Measurements from ENCODE around the gene SORL1.

SORL1 gene

DNA sequence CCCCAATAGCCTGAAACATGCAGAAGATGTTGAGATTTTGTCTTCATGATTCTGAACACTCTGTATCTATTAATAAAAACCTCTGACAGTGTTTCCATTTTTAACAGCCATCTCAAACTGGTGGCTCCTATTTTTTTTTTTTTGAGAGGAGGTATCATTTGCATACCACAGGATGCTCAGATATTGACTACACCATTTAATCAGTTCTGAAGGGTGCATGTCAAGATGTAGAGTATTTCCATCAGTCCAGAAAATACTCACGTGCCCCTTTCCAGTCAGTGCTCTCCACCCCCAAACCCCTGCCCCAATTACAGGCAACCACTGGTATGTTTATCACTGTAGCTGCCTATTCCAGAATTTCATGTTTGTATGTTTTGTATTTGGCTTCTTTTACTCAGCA lies 85.9 kb downstream of the SORL1 start:
- TF ChIP-seq, protein P1, sequence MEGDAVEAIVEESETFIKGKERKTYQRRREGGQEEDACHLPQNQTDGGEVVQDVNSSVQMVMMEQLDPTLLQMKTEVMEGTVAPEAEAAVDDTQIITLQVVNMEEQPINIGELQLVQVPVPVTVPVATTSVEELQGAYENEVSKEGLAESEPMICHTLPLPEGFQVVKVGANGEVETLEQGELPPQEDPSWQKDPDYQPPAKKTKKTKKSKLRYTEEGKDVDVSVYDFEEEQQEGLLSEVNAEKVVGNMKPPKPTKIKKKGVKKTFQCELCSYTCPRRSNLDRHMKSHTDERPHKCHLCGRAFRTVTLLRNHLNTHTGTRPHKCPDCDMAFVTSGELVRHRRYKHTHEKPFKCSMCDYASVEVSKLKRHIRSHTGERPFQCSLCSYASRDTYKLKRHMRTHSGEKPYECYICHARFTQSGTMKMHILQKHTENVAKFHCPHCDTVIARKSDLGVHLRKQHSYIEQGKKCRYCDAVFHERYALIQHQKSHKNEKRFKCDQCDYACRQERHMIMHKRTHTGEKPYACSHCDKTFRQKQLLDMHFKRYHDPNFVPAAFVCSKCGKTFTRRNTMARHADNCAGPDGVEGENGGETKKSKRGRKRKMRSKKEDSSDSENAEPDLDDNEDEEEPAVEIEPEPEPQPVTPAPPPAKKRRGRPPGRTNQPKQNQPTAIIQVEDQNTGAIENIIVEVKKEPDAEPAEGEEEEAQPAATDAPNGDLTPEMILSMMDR (IDR thresholded peaks at IDR 0.05): no peak
- DNase-seq (ENCODE audit: low spot score): no peak
- H3K27ac ChIP-seq: no peak overlapping the region

DNA sequence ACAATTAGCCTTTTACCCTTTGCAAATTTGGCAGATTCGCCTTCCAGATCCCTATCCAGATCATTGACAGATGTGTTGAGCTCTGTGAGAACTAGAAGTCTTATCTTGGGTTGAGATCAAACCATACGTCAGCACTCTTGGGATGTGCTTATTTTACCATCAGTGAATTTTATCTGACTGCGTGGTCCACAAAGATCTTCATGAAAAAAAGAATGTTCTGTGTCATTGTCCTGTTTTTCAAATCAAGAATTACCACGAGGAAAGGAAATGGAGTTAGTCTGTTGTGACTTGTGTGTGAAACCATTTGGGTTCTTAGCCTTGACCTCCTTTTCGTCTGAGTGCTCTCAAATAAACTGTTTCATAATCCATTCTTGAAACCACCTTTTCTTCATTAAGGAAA lies 86.9 kb downstream of the SORL1 start:
- no peak overlapping the region for H3K4me3 ChIP-seq
- TF ChIP-seq, protein P1 (IDR thresholded peaks at IDR 0.05): no peak
- DNase-seq (ENCODE audit: low spot score): no peak
- H3K27ac ChIP-seq: no peak overlapping the region

More for the DNA sequence above, 85.9 kb downstream of the SORL1 start:
- no peak overlapping the region for H3K4me3 ChIP-seq

DNA sequence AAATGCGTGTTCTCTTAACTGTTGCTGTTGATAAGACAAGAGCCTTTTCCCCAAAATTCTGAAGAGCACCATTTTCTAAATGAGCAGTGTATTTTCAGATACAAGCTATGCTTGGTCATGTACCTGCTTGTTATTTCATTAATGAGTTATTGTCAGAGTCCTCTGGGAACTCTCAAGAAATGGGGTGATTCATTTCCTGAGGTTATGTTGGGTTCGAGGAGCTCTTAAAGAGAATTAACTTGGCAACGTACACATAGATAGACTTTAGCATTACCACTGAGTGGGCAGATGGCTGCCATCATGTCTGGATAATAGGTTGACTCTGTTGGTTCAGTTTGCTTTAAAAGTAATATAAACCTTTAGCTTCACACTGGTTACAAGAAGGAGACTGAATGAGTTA lies 88.5 kb downstream of the SORL1 start:
- TF ChIP-seq, protein P1 (IDR thresholded peaks at IDR 0.05): no peak
- Histone ChIP-seq H3K4me3 (no peak overlapping the region), H3K27ac (no peak overlapping the region)
- no peak for DNase-seq (ENCODE audit: low spot score)

DNA sequence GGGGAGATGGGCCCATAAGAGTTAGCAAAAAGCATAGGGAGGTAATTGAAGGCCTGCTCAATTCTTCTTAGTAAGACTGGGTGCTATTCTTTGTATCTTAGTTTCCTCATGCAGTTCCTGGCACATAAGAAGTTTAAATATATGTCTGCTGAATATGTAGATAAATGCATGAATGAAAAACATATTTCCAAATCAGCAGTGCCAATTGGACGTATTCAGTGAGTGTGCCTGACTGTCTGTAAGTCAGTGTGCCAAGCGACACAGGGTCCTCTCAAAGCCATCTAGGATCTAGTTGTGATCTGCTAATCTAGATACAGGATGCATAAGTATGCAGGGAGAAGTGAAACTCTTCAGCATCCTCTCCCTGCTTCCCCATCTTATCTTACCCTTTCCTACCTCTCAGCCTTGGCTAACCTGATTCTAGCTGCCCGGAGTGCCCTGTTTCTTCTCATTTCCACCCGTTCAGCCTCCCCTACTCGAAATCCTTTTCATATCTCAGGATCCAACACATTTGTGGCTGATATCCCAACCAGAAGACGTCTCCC lies 91.8 kb downstream of the SORL1 start:
- DNase-seq (ENCODE audit: low spot score): no peak
- TF ChIP-seq, protein P1 (IDR thresholded peaks at IDR 0.05): no peak
- H3K27ac ChIP-seq: no peak overlapping the region
- no peak overlapping the region for H3K4me3 ChIP-seq

DNA sequence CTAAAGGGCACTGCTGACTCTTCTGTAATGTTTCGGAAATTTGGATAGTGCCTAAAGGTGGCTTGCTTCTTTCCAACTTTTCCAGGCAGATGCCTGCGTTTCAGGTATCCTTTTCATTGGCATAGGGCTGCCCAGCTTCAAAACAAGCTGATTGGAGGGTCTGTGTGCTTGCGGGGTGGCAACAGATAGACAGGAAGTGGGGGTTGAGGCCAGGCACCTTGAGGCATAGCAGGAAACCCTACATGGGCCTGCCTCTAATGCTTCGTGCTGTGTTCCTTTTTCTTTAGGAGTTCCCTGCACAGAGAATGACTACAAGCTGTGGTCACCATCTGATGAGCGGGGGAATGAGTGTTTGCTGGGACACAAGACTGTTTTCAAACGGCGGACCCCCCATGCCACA lies 92.8 kb downstream of the SORL1 start:
- no peak overlapping the region for H3K4me3 ChIP-seq
- no peak for DNase-seq (ENCODE audit: low spot score)
- no peak overlapping the region for H3K27ac ChIP-seq
- TF ChIP-seq, protein P1 (IDR thresholded peaks at IDR 0.05): no peak

DNA sequence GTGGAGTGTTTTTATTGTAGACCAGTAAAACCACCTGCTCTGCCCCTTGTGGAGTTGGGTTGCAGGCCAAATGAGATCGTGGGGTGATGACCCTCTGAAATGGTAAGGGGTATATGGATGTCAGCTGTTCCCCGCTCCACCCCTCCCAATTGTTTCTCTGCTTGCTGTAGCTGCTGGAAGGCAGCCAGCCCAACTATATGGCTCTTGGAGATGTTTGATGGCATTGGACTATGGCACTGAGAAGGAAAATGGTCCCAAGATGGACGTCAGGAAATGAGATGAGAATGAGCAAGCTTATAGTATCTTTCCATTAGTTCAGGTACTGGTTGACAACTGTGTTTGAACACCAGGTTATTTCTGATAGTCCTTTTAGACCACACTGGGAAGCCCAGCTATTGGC lies 95.5 kb downstream of the SORL1 start:
- Histone ChIP-seq H3K27ac (no peak overlapping the region), H3K4me3 (no peak overlapping the region)
- DNase-seq (ENCODE audit: low spot score): no peak
- TF ChIP-seq, protein P1 (IDR thresholded peaks at IDR 0.05): no peak

DNA sequence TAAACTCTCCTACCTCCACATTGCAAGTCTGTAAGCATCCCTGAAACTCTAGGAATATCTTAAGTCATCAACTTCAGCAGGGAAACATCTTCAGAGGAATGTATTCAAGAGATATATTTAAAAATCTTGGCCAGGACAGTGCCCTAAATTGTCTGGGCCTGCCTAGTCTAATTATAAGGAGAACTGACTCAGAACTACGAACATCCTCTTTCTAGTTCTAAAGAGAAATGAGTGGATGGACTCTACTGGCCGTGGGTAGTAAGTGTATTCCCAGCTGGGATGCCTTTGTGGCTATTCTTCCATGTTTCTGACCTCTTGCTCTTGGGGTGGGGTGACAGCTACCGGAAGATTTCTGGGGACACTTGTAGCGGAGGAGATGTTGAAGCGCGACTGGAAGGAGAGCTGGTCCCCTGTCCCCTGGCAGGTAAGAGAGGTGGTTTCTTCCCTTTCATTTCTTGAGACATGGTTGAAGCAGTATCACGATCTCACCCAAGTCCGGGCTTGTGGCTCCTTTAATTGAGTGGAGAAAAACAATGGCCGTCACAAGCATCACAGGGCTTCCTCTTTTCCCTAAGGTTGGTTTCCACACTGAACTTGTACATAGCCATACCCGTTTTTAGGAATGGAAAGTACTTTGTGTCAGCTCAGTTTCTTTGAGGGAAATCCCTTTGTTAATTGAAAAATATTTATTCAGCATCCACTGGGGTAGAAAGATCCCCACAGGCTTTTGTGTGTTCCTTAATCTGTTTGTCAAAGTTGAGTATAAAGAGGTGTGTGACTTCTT lies 98.3 kb downstream of the SORL1 start:
- Histone ChIP-seq H3K27ac (no peak overlapping the region), H3K4me3 (no peak overlapping the region)
- TF ChIP-seq, protein P1 (IDR thresholded peaks at IDR 0.05): no peak
- no peak for DNase-seq (ENCODE audit: low spot score)
